Measurements from ENCODE around the gene GOLGA8B.
A peak's percentile ranks its signal among the peaks of the same experiment; 100 is the strongest.
"Not testable (repeated sequence)": the region's sequence is repeated elsewhere in the genome, so short reads cannot be mapped to it uniquely, and the experiment has no call there.

Gene GOLGA8B

GRCh38 chr15:34582461-34583371 lies 735 bp downstream of the GOLGA8B start:
- ATAC-seq (peak; percentile 58), DNase-seq (peak; percentile 55)
- peaks cover 17% of the 10 kb centered on the region for H3K36me3 Mint-ChIP-seq (ENCODE audit: low read depth)
- H3K4me1 Mint-ChIP-seq: peaks cover 63% of the 10 kb centered on the region
- H3K27me3 Mint-ChIP-seq: peaks cover 8% of the 10 kb centered on the region
- peak overlapping the region; percentile 86 for H3K27ac Mint-ChIP-seq
- no peaks in the 10 kb centered on the region for H3K9me3 Mint-ChIP-seq
- peak overlapping the region; percentile 89 for H3K4me3 Mint-ChIP-seq

DNA sequence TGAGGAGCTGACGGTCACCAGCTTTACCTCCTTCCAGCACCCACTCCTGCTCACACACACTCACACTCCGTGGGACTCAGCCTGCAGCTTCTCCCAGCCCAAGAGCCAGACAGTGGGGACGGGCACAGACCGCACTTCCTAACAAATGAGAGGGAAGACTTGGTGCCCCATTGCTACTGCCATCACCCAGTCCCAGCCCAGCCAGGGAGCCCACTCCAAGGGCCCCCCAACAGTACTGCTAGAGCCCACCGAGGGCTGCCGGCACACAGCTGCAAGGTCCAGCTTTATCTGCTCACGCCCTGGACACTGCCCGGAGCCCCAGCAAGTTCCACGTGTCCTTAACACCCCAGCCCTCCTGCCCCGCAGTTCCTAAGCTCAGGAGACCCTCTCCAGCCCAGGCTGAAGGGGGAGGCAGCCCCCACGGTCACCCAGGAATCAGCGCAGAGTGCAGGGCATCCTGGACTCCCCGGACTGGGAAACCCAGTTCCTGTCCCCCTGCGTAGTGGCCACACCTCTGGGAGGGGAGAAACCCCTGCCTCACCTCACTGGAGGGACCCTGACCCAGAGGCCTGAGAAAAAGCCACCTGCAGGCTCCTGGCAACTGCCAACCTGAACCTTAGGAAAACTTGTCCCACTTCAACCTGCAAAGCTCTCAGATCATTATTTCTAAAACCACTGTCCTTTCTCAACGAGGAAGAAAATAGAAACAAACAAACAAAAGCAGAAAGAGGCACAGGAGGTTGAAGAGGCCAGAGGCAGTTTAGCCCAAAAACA lies 1.6 kb downstream of the GOLGA8B start:
- peak overlapping the region; percentile 86 for H3K27ac Mint-ChIP-seq
- peaks cover 70% of the 10 kb centered on the region for H3K4me1 Mint-ChIP-seq
- H3K9me3 Mint-ChIP-seq, H3K27me3 Mint-ChIP-seq, DNase-seq, ATAC-seq: not testable (repeated sequence)
- peak overlapping the region; percentile 89 for H3K4me3 Mint-ChIP-seq
- H3K36me3 Mint-ChIP-seq (ENCODE audit: low read depth): peaks cover 17% of the 10 kb centered on the region

DNA sequence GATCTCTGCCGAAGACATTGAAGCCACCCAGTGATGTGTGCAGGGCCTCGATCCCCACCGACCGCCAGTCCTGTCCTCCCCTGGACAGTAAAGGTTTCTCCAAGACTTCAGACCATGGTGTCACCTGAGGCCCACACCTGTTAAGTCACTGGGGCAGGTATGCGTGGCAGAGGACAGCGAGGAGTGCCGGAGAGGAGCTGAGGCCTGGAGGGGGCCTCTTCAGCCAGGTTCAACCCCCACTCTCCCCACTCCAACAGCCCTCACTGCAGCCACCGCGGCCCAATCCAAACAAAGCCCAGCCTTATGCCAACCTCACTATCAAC lies 2.4 kb downstream of the GOLGA8B start:
- H3K27me3 Mint-ChIP-seq: peaks cover 5% of the 10 kb centered on the region
- no peak for DNase-seq
- no peak for ATAC-seq
- peaks cover 74% of the 10 kb centered on the region for H3K4me1 Mint-ChIP-seq
- H3K9me3 Mint-ChIP-seq: no peaks in the 10 kb centered on the region
- peaks cover 17% of the 10 kb centered on the region for H3K36me3 Mint-ChIP-seq (ENCODE audit: low read depth)
- H3K4me3 Mint-ChIP-seq: peak overlapping the region; percentile 89
- H3K27ac Mint-ChIP-seq: no peak overlapping the region

GRCh38 chr15:34580251-34581042 lies 3.0 kb downstream of the GOLGA8B start:
- H3K27me3 Mint-ChIP-seq, DNase-seq, H3K27ac Mint-ChIP-seq, ATAC-seq, H3K9me3 Mint-ChIP-seq: not testable (repeated sequence)
- Mint-ChIP-seq H3K4me1 (peaks cover 72% of the 10 kb centered on the region), H3K36me3 (ENCODE audit: low read depth) (peaks cover 17% of the 10 kb centered on the region), H3K4me3 (peak overlapping the region; percentile 4)

DNA sequence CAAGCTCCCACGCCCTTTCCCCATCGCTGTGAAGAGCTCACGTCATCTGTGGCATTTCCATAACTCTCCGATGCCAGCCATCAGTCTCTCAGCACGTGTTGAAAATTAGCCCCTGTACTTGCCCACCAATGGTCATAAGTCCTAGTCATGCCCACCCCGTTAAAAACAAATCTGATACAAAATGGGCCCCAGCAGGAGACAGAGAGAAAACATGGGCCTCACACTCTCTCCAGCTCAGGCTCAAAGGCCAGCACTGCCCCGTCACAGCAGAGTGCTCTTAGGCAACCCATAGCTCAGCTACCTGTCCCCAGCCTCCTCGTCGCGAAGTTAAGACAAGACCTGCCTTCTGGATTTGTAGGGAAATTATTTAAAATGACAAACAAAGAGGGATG lies 5.2 kb downstream of the GOLGA8B start:
- H3K4me3 Mint-ChIP-seq: peak overlapping the region; percentile 62
- peak overlapping the region; percentile 86 for H3K27ac Mint-ChIP-seq
- DNase-seq: no peak
- H3K36me3 Mint-ChIP-seq (ENCODE audit: low read depth): peaks cover 17% of the 10 kb centered on the region
- no peaks in the 10 kb centered on the region for H3K9me3 Mint-ChIP-seq
- peaks cover 64% of the 10 kb centered on the region for H3K4me1 Mint-ChIP-seq
- ATAC-seq: peak; percentile 2
- H3K27me3 Mint-ChIP-seq: no peaks in the 10 kb centered on the region

DNA sequence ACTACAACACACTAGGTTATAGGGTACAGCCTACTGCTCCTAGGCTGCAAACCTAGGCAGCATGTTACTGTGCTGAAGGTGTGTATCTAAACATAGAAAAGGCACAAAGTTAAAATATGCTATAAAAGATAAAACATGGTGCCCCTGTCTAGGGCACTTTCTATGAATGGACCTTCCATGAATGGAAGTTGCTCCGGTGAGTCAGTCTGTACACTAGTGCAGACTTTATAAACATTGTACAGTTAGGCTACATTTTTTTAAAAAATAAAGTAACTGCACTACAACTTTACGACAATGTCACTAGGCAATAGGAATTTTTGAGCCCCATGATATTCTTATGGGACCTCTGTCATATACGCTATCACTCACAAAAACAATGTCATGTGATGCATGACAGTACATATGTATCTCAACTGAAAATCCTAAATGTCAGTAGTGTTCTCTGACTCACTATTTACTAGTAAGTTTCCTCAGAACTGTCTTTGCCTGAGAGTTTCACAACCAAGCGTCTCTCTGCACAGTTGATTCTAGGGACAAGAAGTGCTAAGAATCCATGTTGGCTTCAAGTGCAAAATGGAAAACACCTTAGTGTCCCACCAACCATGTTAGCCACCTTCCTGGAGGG lies 5.7 kb downstream of the GOLGA8B start:
- not testable (repeated sequence) for DNase-seq, H3K9me3 Mint-ChIP-seq, H3K27me3 Mint-ChIP-seq
- H3K36me3 Mint-ChIP-seq (ENCODE audit: low read depth): peaks cover 17% of the 10 kb centered on the region
- ATAC-seq: peak; percentile 86
- H3K4me1 Mint-ChIP-seq: peaks cover 66% of the 10 kb centered on the region
- H3K27ac Mint-ChIP-seq: peak overlapping the region; percentile 86
- H3K4me3 Mint-ChIP-seq: peak overlapping the region; percentile 62

GRCh38 chr15:34575035-34575434 lies 8.4 kb downstream of the GOLGA8B start:
- not testable (repeated sequence) for H3K36me3 Mint-ChIP-seq (ENCODE audit: low read depth); H3K9me3 Mint-ChIP-seq; ATAC-seq; H3K27ac Mint-ChIP-seq; H3K27me3 Mint-ChIP-seq; H3K4me3 Mint-ChIP-seq; DNase-seq
- peaks cover 58% of the 10 kb centered on the region for H3K4me1 Mint-ChIP-seq

DNA sequence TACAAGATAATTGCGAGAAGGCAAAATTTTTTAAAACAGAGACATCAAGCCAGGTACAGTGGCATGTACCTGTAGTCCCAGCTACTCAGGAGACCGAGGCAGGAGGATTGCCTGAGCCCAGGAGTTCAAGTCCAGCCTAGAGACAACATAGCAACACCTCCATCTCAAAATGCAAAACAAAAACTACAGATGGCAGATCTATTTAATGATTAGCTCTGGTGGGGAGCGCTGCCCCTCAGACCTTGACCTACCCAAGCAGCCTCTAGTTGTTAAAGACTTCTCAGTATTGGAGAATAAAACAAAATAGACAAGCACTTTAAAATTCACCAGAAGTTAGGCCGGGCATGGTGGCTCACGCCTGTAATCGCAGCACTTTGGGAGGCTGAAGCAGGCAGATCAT lies 10.5 kb downstream of the GOLGA8B start:
- H3K36me3 Mint-ChIP-seq (ENCODE audit: low read depth); DNase-seq; H3K4me3 Mint-ChIP-seq; H3K27ac Mint-ChIP-seq; ATAC-seq; H3K27me3 Mint-ChIP-seq; H3K9me3 Mint-ChIP-seq: not testable (repeated sequence)
- H3K4me1 Mint-ChIP-seq: peaks cover 43% of the 10 kb centered on the region

DNA sequence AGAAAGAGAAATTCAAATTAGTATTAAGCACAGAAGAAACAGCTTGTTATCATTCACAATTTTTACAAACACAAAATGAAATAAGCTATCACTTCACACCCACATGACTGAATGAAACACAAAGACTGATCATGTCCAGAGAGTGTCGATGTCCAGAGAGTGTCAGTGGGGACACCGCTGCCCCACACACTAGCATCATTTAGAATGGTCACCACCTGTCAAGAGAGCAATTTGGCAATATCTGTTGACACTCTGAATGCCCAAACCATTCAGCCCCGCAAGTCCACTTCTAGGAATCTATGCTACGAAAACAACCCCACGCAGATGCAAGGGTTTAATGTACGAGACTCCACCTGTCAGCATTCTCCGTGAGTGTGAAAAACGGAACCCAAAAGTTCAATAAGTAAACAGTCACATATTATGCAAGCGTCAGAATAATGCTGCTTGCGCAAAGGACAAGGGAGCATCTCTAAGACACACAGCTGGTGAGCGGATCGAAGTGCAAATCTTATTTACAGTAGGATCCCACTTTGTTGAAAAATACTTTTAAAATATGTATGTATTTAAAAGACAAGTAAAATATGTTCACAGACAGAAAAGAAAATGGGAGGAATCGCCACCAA lies 11.3 kb downstream of the GOLGA8B start:
- H3K9me3 Mint-ChIP-seq; H3K4me3 Mint-ChIP-seq; ATAC-seq; H3K36me3 Mint-ChIP-seq (ENCODE audit: low read depth); DNase-seq; H3K27ac Mint-ChIP-seq; H3K27me3 Mint-ChIP-seq: not testable (repeated sequence)
- H3K4me1 Mint-ChIP-seq: peaks cover 43% of the 10 kb centered on the region

GRCh38 chr15:34569670-34570396 lies 13.6 kb downstream of the GOLGA8B start:
- not testable (repeated sequence) for DNase-seq; H3K27me3 Mint-ChIP-seq; H3K27ac Mint-ChIP-seq; H3K36me3 Mint-ChIP-seq (ENCODE audit: low read depth); H3K9me3 Mint-ChIP-seq; H3K4me3 Mint-ChIP-seq; ATAC-seq
- H3K4me1 Mint-ChIP-seq: peaks cover 33% of the 10 kb centered on the region

DNA sequence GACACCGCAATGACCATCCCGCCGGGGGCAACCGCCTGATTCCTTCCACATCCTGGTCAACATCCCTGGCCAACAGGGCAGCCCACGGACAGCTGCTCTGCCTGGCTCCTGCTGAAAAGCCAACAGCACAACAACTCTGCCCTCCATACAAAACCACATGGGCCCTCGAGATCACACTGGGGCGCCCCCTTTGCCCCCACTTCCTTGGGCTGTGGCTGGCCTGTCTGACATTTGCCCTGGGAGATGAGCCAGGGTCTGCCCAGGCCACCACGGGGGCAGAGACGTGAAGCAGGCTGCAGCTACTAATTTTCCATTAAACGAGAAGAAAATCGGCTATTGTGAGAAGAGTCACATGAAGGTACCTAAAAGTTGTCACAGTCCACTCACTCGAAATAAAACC lies 16.3 kb downstream of the GOLGA8B start:
- H3K27me3 Mint-ChIP-seq; H3K36me3 Mint-ChIP-seq (ENCODE audit: low read depth); DNase-seq; H3K9me3 Mint-ChIP-seq; H3K4me3 Mint-ChIP-seq: not testable (repeated sequence)
- Mint-ChIP-seq H3K4me1 (peaks cover 24% of the 10 kb centered on the region), H3K27ac (peak overlapping the region; percentile 73)
- peak; percentile 73 for ATAC-seq

DNA sequence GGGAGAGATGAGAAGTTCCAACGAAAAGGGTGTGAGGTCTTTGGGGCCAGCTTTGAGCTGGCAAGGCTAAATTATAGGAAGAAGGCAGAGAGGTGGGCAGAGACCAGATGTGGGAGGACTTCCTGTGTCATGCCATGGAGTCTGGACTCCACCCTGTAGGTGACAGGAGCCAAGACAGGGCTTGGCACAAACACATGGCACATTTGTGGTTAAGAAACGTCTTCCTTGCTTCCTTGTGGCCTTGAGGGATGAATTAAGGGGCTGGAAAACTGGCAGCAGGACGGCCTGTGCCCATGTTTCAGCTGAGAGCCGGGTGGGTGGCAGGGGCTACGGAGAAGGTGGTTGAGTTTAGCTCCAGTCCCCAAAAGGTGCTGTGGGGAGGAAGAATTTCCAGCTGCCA lies 18.7 kb downstream of the GOLGA8B start:
- ATAC-seq; H3K36me3 Mint-ChIP-seq (ENCODE audit: low read depth); DNase-seq; H3K27me3 Mint-ChIP-seq; H3K4me3 Mint-ChIP-seq; H3K27ac Mint-ChIP-seq; H3K9me3 Mint-ChIP-seq: not testable (repeated sequence)
- H3K4me1 Mint-ChIP-seq: peaks cover 20% of the 10 kb centered on the region

DNA sequence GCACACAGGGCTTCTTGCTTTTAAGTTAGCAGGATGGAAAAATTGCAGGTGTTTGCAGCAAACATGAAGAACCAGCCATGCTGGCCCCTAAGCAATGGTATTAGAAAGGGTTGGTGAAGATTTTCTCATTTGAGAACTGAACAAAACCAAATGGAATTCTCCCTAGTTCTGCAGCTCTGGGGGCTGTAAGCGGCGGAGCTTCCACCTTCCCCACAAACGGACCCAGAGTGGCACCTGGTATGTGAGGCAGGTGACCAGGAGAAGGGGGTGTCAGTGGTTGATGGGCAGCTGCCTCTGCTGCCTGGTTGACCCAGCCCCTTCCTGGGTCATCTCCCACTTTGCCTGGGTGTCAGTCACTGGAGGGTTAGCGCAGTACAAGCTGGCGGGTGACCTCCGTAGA lies 22.6 kb downstream of the GOLGA8B start:
- not testable (repeated sequence) for H3K4me3 Mint-ChIP-seq; H3K9me3 Mint-ChIP-seq; H3K27me3 Mint-ChIP-seq; ATAC-seq; H3K27ac Mint-ChIP-seq; DNase-seq; H3K36me3 Mint-ChIP-seq (ENCODE audit: low read depth); H3K4me1 Mint-ChIP-seq

Data from activated naive CD8-positive, alpha-beta T cell treated with anti-CD3 and anti-CD28 coated beads, Interleukin-2, amount 50 U/mL, for 24 hours (primary cell).